GM19043 (cell line): ENCODE data around the gene CBX2.

ENCODE experiments used
- ATAC-seq: cut with Tn5 transposase; IDR thresholded peaks from one replicate; pipeline ENCODE4 v1.9.1; 2021; ENCODE audit warnings: low read depth; ENCODE audit not compliant: unreplicated experiment

The CBX2 gene

GRCh38 chr17:79809530-79810129, 31.7 kb downstream of the CBX2 start:
- ATAC-seq: no peak

GRCh38 chr17:79810130-79811010, 32.4 kb downstream of the CBX2 start:
- ATAC-seq: peak; percentile 78

GRCh38 chr17:79811011-79811867, 33.3 kb downstream of the CBX2 start:
- no peak for ATAC-seq

GRCh38 chr17:79811868-79812352, 34.0 kb downstream of the CBX2 start:
- no peak for ATAC-seq

- ATAC-seq: no peak
Measured at GRCh38 chr17:79812353-79813258, 34.7 kb downstream of the CBX2 start.

- ATAC-seq: no peak
Measured at GRCh38 chr17:79813297-79814126, 35.6 kb downstream of the CBX2 start.

- ATAC-seq: no peak
Measured at GRCh38 chr17:79814127-79814973, 36.4 kb downstream of the CBX2 start.

- ATAC-seq: no peak
Measured at GRCh38 chr17:79814974-79815835, 37.3 kb downstream of the CBX2 start.

GRCh38 chr17:79815836-79816461, 38.0 kb downstream of the CBX2 start:
- ATAC-seq: no peak

GRCh38 chr17:79818026-79818758, 40.2 kb downstream of the CBX2 start:
- ATAC-seq: no peak

- no peak for ATAC-seq
Measured at GRCh38 chr17:79819085-79819484, 41.1 kb downstream of the CBX2 start.

GRCh38 chr17:79819534-79820276, 41.8 kb downstream of the CBX2 start:
- ATAC-seq: no peak

GRCh38 chr17:79820959-79821330, 43.0 kb downstream of the CBX2 start:
- ATAC-seq: no peak

- no peak for ATAC-seq
Measured at GRCh38 chr17:79821331-79822095, 43.6 kb downstream of the CBX2 start.
